OCI-LY1 (cell line): ENCODE data around the gene C2CD4A.

Source experiments
- H2AFZ ChIP-seq: fragments of 200-600 bp; sonication (generic), shearing (Covaris generic); 2 replicates; pipeline ENCODE4 v1.6.0; 2014; ENCODE audit warnings: antibody characterized with exemption, mild to moderate bottlenecking, low read length
- H3F3A ChIP-seq: fragments of 200-600 bp; sonication (generic), shearing (Covaris generic); 2 replicates; pipeline ENCODE4 v1.6.0; 2014; ENCODE audit warnings: mild to moderate bottlenecking, antibody characterized with exemption, low read length, moderate library complexity; ENCODE audit not compliant: insufficient read depth
- H3K27ac ChIP-seq: fragments of 200-600 bp; sonication (generic); 2 replicates; pipeline ENCODE4 v1.5.1; 2014; ENCODE audit warnings: low read length, mixed run types, mild to moderate bottlenecking, low read depth; ENCODE audit not compliant: poor library complexity, severe bottlenecking
- H3K27me3 ChIP-seq: fragments of 200-600 bp; sonication (generic); 2 replicates; pipeline ENCODE4 v1.6.0; 2014; ENCODE audit warnings: antibody characterized with exemption, mild to moderate bottlenecking, low read length, moderate library complexity; ENCODE audit not compliant: insufficient read depth
- H3K36me3 ChIP-seq: fragments of 200-600 bp; sonication (generic); 2 replicates; pipeline ENCODE4 v1.6.1; 2014; ENCODE audit warnings: mild to moderate bottlenecking, antibody characterized with exemption, low read length, moderate library complexity, mixed read lengths; ENCODE audit not compliant: insufficient read depth
- H3K4me1 ChIP-seq: fragments of 200-600 bp; sonication (generic); 2 replicates; pipeline ENCODE4 v1.5.1; 2014; ENCODE audit warnings: mild to moderate bottlenecking, low read length, moderate library complexity; ENCODE audit not compliant: insufficient read depth, severe bottlenecking
- H3K4me2 ChIP-seq: fragments of 200-600 bp; sonication (generic), shearing (Covaris generic); 2 replicates; pipeline ENCODE4 v1.6.1; 2014; ENCODE audit warnings: low read length
- H3K4me3 ChIP-seq: fragments of 200-600 bp; sonication (generic); 2 replicates; pipeline ENCODE4 v1.5.1; 2014; ENCODE audit warnings: low read length, low read depth, mild to moderate bottlenecking, mixed read lengths; ENCODE audit not compliant: poor library complexity, severe bottlenecking
- H3K79me2 ChIP-seq: fragments of 200-600 bp; shearing (Covaris generic); 2 replicates; pipeline ENCODE4 v1.6.1; 2016; ENCODE audit warnings: mixed run types, low read length, mixed read lengths; ENCODE audit not compliant: insufficient read depth
- H3K9ac ChIP-seq: fragments of 200-600 bp; sonication (generic), shearing (Covaris generic); 2 replicates; pipeline ENCODE4 v1.6.1; 2014; ENCODE audit warnings: mild to moderate bottlenecking, low read length, mixed read lengths
- H3K9me2 ChIP-seq: fragments of 200-600 bp; sonication (generic), shearing (Covaris generic); 2 replicates; pipeline ENCODE4 v1.6.1; 2014; ENCODE audit warnings: low read depth, mild to moderate bottlenecking, low read length, mixed read lengths
- H3K9me3 ChIP-seq: fragments of 200-600 bp; shearing (Covaris generic); 2 replicates; pipeline ENCODE4 v1.6.1; 2014; ENCODE audit warnings: low read length, mixed read lengths
- H4K20me1 ChIP-seq: fragments of 200-600 bp; sonication (generic), shearing (Covaris generic); 2 replicates; pipeline ENCODE4 v1.6.0; 2016; ENCODE audit warnings: mild to moderate bottlenecking, low read length; ENCODE audit not compliant: insufficient read depth
- EZH2 ChIP-seq: fragments of 200-600 bp; sonication (generic), shearing (Covaris generic); IDR thresholded peaks from 2 replicates; pipeline ENCODE4 v1.8.0; 2017; ENCODE audit warnings: borderline replicate concordance, mixed run types, mild to moderate bottlenecking, antibody characterized with exemption, low read length, moderate library complexity, mixed read lengths
- TF ChIP-seq, protein P1 (sequence below): fragments of 200-600 bp; sonication (generic), shearing (Covaris generic); IDR thresholded peaks from 2 replicates; pipeline ENCODE4 v1.5.1; 2017; ENCODE audit warnings: mild to moderate bottlenecking, antibody characterized with exemption, low read length, moderate library complexity, mixed read lengths

C2CD4A gene

DNA sequence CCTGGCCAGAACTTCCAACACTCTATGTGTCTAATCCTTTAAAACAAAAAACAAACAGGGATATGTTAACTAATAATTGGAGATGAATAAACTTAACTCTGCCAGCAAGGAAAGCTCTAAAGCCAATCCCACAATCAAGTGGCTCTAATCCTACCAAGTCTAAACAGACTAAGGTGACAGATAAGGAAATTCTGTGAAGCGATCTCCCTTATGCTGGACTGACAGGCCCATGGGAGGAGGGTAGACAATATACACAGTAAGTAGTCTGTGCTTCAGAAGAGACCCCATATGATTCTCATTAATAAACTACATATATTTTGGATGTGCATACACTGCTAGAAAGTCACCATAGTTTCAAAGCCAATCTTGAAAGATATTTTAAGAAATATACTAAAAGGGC, 16.7 kb upstream of the C2CD4A start:
- H4K20me1 ChIP-seq = 0 out of 2 replicates have a peak, but pooled peaks cover 3% of the 10 kb centered on the region
- peaks cover 35% of the 10 kb centered on the region for H3K4me1 ChIP-seq
- H3K36me3 ChIP-seq = no peaks in the 10 kb centered on the region; the same call in 1 of the 2 replicates
- H2AFZ ChIP-seq = no peak overlapping the region
- no peak overlapping the region for H3K9ac ChIP-seq
- H3F3A ChIP-seq = 0 out of 2 replicates have a peak, but pooled peaks cover 6% of the 10 kb centered on the region
- H3K9me3 ChIP-seq = no peaks in the 10 kb centered on the region
- H3K79me2 ChIP-seq = peaks cover 78% of the 10 kb centered on the region
- no peak overlapping the region for H3K4me3 ChIP-seq
- TF ChIP-seq, protein P1, sequence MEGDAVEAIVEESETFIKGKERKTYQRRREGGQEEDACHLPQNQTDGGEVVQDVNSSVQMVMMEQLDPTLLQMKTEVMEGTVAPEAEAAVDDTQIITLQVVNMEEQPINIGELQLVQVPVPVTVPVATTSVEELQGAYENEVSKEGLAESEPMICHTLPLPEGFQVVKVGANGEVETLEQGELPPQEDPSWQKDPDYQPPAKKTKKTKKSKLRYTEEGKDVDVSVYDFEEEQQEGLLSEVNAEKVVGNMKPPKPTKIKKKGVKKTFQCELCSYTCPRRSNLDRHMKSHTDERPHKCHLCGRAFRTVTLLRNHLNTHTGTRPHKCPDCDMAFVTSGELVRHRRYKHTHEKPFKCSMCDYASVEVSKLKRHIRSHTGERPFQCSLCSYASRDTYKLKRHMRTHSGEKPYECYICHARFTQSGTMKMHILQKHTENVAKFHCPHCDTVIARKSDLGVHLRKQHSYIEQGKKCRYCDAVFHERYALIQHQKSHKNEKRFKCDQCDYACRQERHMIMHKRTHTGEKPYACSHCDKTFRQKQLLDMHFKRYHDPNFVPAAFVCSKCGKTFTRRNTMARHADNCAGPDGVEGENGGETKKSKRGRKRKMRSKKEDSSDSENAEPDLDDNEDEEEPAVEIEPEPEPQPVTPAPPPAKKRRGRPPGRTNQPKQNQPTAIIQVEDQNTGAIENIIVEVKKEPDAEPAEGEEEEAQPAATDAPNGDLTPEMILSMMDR = no peak
- TF ChIP-seq EZH2 = no peak
- no peaks in the 10 kb centered on the region for H3K27me3 ChIP-seq
- H3K4me2 ChIP-seq = no peak overlapping the region
- H3K27ac ChIP-seq = no peak overlapping the region
- H3K9me2 ChIP-seq = no peaks in the 10 kb centered on the region

DNA sequence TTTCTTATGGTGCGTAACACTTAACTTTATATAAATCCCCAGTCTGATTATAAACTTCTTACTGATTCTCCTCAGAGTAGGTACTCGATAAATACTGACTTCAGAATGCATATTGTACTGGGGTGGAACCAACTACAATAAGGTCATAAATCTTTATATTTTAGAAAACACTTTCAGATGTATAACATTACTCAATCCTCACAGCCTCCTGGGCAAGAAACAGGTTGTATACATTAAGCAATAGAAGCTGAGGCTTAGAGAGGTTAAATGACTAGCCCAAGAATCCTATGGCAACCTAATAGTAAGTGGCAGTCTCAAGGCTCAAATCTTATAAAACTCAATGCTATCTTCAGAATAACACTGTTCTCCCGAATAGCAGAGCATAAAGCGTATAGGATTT, 15.6 kb upstream of the C2CD4A start:
- peaks cover 4% of the 10 kb centered on the region for H3K36me3 ChIP-seq
- H4K20me1 ChIP-seq = 0 out of 2 replicates have a peak, but pooled peaks cover 3% of the 10 kb centered on the region
- H3K4me2 ChIP-seq = no peak overlapping the region
- H3K79me2 ChIP-seq = peaks cover 76% of the 10 kb centered on the region
- H2AFZ ChIP-seq = no peak overlapping the region
- H3K27ac ChIP-seq = no peak overlapping the region
- H3F3A ChIP-seq = 0 out of 2 replicates have a peak, but pooled peaks cover 6% of the 10 kb centered on the region
- H3K4me1 ChIP-seq = peaks cover 29% of the 10 kb centered on the region
- no peaks in the 10 kb centered on the region for H3K9me2 ChIP-seq
- H3K9ac ChIP-seq = no peak overlapping the region
- H3K4me3 ChIP-seq = no peak overlapping the region
- no peaks in the 10 kb centered on the region for H3K9me3 ChIP-seq
- no peaks in the 10 kb centered on the region for H3K27me3 ChIP-seq
- TF ChIP-seq, protein P1 = no peak
- no peak for TF ChIP-seq EZH2

DNA sequence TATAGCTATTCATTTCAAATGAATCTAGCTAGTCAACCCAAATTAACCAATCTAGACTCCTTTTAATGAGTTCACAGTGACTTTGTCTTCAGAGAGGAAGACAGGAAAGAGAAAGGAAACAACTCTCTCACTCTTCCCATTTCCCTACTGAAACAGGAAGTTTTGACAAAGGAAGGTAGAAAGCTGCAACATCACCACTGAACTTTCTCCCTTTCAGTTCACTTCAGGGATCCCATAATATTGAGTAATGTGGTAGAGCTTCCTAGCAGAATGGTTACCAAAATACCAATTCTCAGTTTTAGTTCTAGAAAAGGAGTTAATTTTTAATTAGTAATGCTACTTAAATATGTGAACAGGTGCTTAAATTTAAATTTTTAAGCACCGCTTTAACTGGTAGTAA, 14.1 kb upstream of the C2CD4A start:
- Histone ChIP-seq H4K20me1 (0 out of 2 replicates have a peak, but pooled peaks cover 3% of the 10 kb centered on the region), H3K4me1 (peaks cover 19% of the 10 kb centered on the region), H3K27me3 (no peaks in the 10 kb centered on the region), H3K9ac (no peak overlapping the region), H3K79me2 (peaks cover 70% of the 10 kb centered on the region), H3K36me3 (peaks cover 14% of the 10 kb centered on the region), H2AFZ (no peak overlapping the region), H3K27ac (no peak overlapping the region), H3F3A (0 out of 2 replicates have a peak, but pooled peaks cover 1% of the 10 kb centered on the region), H3K9me3 (no peaks in the 10 kb centered on the region), H3K9me2 (no peaks in the 10 kb centered on the region), H3K4me2 (no peak overlapping the region), H3K4me3 (no peak overlapping the region)
- TF ChIP-seq EZH2 = no peak
- TF ChIP-seq, protein P1 = no peak
